Pancreas (tissue), 10 donors: Measurements from ENCODE around the gene SYNDIG1. TPM values are rescaled to one million over a fixed set of nuclear protein-coding genes. Genes with fewer than 3 reads are reported as not detected.

Experiments used
- ATAC-seq, 4 donors: fragments of 200-7000 bp; cut with Tn5 transposase; one replicate each; pipeline versions ENCODE4 v1.8.0 to v1.9.1; 2020; ENCODE audit warnings: mild to moderate bottlenecking in 4 of 4, moderate library complexity in 4 of 4
- DNase-seq, 6 donors: peaks; one replicate each; pipeline ENCODE4 v3.0.0-alpha.2; 2020
- FAIRE-seq: peaks from 2 replicates; lab custom pipeline; 2012; peaks lifted over from hg19 to GRCh38; lab: Jason Lieb, UNC
- H3K27ac ChIP-seq, 4 donors: fragments of 200-600 bp; sonication (generic); 1 replicate in 3 of 4; 2 replicates in 1 of 4; pipeline versions ENCODE4 v1.5.0 to v1.8.0; 2020
- H3K27me3 ChIP-seq, 4 donors: fragments of 200-600 bp; one replicate each; pipeline ENCODE4 v1.8.0; 2021
- H3K36me3 ChIP-seq, 3 donors: fragments of 200-600 bp; sonication (generic) in 1 of 3; one replicate each; pipeline versions ENCODE4 v1.5.0 to v1.8.0; 2020 to 2021
- H3K4me1 ChIP-seq, 3 donors: fragments of 200-600 bp; one replicate each; pipeline ENCODE4 v1.8.0; 2021
- H3K4me3 ChIP-seq, 4 donors: fragments of 200-600 bp; sonication (generic) in 2 of 4; one replicate each; pipeline versions ENCODE4 v1.5.0 to v1.8.0; 2020 to 2021
- H3K9me3 ChIP-seq, 4 donors: fragments of 200-600 bp; one replicate each; pipeline ENCODE4 v1.8.0; 2021
- WGBS, 2 donors: extraction: QIAGEN DNeasy Blood & Tissue Kit; methylation state at CpG; one replicate each; pipeline ENCODE4 v1.1.7; 2013; 5-methylcytosine and 5-hydroxymethylcytosine counted together
- intact Hi-C, 3 donors: fragments of 100-400 bp; cut with DNase I; formaldehyde crosslinking; loops; one replicate each; pipeline versions ENCODE4 v1.11.1 to v1.14.2; 2022
- polyA plus RNA-seq, 2 donors: library from polyadenylated mRNA; stranded (reverse); fragments of 200-250 nt; gene quantifications; one replicate each; pipeline ENCODE4 v1.2.3, GENCODE V29; 2013
- total RNA-seq, 6 donors: library from RNA; stranded (reverse); fragmentation: NEBNext Ultra II Directional in 4 of 6; extraction: Animal tissue kit (Norgen Biotek cat#: 25700) in 4 of 6; gene quantifications; one replicate each; pipeline versions ENCODE4 v1.2.1 to v1.2.4, GENCODE V29; 2021 to 2023
- TF ChIP-seq, protein P1 (sequence below), 4 donors: fragments of 200-600 bp; sonication (generic) in 3 of 4; IDR thresholded peaks; one replicate each; pipeline versions ENCODE4 v1.5.0 to v1.8.0; 2021; ENCODE audit warnings: antibody characterized with exemption in 4 of 4
- donor health status: healthy with polysubstance abuse.
- donor health status: DM: no; HTN: no; CAD: no; lungs with moderate emphysema.
- donor health status: DM: no; HTN: no; CAD: no.
- donor health status: control.
- donor health status: control.
- donor health status: Bipolar disorder and iron deficiency.
- donor health status: DM: yes; HTN: yes; CAD: no.
- donor health status: DM: no; HTN: no; CAD: no.
- donor health status: DM: no; HTN: no; CAD: no.
- donor health status: DM: yes; HTN: yes; CAD: no.

SYNDIG1 gene
- total and polyA plus RNA-seq, 8 donors = 0.04 to 0.46 (median 0.23) TPM; not detected in 1

GRCh38 chr20:24585796-24586522 lies 116.5 kb downstream of the SYNDIG1 start:
- intact Hi-C loops = loop anchor here in 1 of 3 donors (10.0 kb wide), 1 partner anchor 59 kb away; no protein-coding TSS in a partner anchor
- no peak for ATAC-seq
- Histone ChIP-seq H3K27me3 (no peaks in the 10 kb centered on the region), H3K27ac (no peak overlapping the region), H3K4me1 (no peaks in the 10 kb centered on the region), H3K36me3 (no peaks in the 10 kb centered on the region), H3K9me3 (no peaks in the 10 kb centered on the region), H3K4me3 (no peak overlapping the region)
- WGBS, 2 donors = 61 to 75% methylated on average over 10 of the region's 10 CpGs
- TF ChIP-seq, protein P1, sequence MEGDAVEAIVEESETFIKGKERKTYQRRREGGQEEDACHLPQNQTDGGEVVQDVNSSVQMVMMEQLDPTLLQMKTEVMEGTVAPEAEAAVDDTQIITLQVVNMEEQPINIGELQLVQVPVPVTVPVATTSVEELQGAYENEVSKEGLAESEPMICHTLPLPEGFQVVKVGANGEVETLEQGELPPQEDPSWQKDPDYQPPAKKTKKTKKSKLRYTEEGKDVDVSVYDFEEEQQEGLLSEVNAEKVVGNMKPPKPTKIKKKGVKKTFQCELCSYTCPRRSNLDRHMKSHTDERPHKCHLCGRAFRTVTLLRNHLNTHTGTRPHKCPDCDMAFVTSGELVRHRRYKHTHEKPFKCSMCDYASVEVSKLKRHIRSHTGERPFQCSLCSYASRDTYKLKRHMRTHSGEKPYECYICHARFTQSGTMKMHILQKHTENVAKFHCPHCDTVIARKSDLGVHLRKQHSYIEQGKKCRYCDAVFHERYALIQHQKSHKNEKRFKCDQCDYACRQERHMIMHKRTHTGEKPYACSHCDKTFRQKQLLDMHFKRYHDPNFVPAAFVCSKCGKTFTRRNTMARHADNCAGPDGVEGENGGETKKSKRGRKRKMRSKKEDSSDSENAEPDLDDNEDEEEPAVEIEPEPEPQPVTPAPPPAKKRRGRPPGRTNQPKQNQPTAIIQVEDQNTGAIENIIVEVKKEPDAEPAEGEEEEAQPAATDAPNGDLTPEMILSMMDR (IDR thresholded peaks at IDR 0.05) = no peak
- FAIRE-seq = no peak
- no peak for DNase-seq

- no peaks in the 10 kb centered on the region for H3K4me1 ChIP-seq
- intact Hi-C loops = loop anchor here in 1 of 3 donors (10.0 kb wide), 1 partner anchor 58 kb away; no protein-coding TSS in a partner anchor
- FAIRE-seq = no peak
- ATAC-seq = no peak
- no peaks in the 10 kb centered on the region for H3K9me3 ChIP-seq
- no peaks in the 10 kb centered on the region for H3K36me3 ChIP-seq
- H3K27me3 ChIP-seq = no peaks in the 10 kb centered on the region
- DNase-seq = no peak
- no peak overlapping the region for H3K27ac ChIP-seq
- H3K4me3 ChIP-seq = no peak overlapping the region
- WGBS, 2 donors = 63 to 72% methylated on average over 6 of the region's 6 CpGs
- TF ChIP-seq, protein P1 (IDR thresholded peaks at IDR 0.05) = no peak
Measured at GRCh38 chr20:24586523-24586840, 117.1 kb downstream of the SYNDIG1 start.

- Histone ChIP-seq H3K9me3 (no peaks in the 10 kb centered on the region), H3K4me1 (no peaks in the 10 kb centered on the region), H3K4me3 (no peak overlapping the region), H3K36me3 (no peaks in the 10 kb centered on the region), H3K27me3 (no peaks in the 10 kb centered on the region), H3K27ac (no peak overlapping the region)
- no peak for DNase-seq
- whole genome bisulfite sequencing, 2 donors = 40 to 49% methylated on average over 12 of the region's 12 CpGs
- TF ChIP-seq, protein P1 (IDR thresholded peaks at IDR 0.05) = no peak
- FAIRE-seq = no peak
- no peak for ATAC-seq
- intact Hi-C loops = loop anchor here in 1 of 3 donors (10.0 kb wide), 1 partner anchor 57 kb away; no protein-coding TSS in a partner anchor
Measured at GRCh38 chr20:24587384-24588046, 118.1 kb downstream of the SYNDIG1 start.

DNA sequence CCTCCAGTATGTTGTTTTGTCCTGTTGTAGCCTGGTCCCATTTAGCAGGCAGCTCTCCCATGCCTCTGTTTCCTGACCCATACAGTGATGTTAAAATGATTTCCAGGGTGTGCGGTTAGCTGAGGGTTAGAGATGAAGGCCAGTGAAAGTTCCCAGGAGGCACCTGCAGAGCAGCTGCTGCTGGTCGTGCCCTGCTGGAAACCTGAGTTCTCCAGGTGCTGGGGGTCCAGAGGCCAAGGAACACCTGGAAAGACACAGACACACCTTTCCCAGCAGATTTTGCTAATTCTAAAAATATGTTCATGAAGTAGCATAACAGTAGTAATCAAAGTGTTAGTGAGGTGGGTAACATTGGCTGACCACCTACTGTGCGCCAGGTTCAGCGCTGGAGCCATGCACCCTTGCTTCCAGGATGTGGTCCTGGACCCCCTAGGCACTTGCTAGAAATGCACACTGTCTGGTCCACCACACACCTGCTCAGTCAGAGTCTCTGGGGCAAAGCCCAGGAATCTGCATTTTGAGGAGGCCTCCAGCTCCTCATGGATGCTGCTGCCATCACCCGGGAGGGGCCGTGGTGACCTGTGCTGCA lies 118.7 kb downstream of the SYNDIG1 start:
- FAIRE-seq (no peak), ATAC-seq (no peak), DNase-seq (no peak)
- TF ChIP-seq, protein P1 (IDR thresholded peaks at IDR 0.05) = no peak
- H3K36me3 ChIP-seq = no peaks in the 10 kb centered on the region
- H3K27me3 ChIP-seq = no peaks in the 10 kb centered on the region
- no peaks in the 10 kb centered on the region for H3K4me1 ChIP-seq
- no peaks in the 10 kb centered on the region for H3K9me3 ChIP-seq
- intact Hi-C loops = loop anchor here in 1 of 3 donors (10.0 kb wide), 1 partner anchor 57 kb away; no protein-coding TSS in a partner anchor
- H3K4me3 ChIP-seq = no peak overlapping the region
- H3K27ac ChIP-seq = no peak overlapping the region
- WGBS, 2 donors = 52 to 72% methylated on average over 6 of the region's 6 CpGs
